ENCODE results near the gene CAB39L. TPM values are rescaled to one million over a fixed set of nuclear protein-coding genes. Genes with fewer than 3 reads are reported as not detected.

Gene CAB39L
- total RNA-seq, result 6.6 and 8.6 TPM in 2 replicates

DNA sequence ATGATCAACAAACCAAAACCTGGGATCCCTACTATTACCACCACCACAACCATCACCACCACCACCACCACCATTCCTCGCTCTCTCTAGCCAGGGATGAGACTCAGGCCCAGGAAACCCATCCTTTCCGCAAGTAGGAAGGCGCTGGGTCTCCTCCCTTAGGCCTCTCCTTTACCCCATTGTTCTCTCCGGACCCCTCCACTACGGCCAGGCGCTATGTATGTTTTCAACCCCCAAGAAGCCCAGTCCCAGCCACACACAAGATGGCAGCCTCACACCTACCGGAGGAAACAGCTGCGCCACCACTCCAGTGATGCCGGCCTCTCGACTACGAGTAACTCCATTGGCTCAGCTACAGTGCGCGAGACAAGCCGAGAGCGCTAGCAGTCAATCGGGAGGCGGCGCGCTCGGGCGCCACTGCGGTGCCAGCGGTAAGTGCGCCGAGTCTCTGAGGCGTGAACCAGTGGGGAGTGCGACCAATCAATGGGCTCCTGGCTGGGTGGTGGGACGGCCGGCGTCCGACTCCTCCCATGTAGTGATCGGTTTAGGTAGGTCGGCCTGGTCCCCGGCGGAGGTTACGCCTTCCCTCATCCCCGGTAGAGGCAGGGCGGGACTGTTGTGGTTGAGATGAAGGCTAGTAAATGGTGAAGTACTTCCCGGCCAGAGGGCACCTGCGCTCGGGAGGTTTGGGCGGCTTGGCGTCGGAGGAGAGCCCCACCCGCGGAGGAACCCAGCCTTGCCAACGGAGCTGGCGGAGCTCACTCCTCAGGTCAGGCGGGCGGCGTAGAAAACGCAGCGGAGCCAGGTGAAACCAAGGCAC, at the start of gene CAB39L, which contains the start of gene SETDB2:
CAB39L (minus strand) TSS at position 361 of the 820 bp plus-strand sequence. CDS start 61,154 bp downstream, outside the sequence.
SETDB2 (plus strand) TSS at position 571 of the 820 bp plus-strand sequence. CDS start 7,620 bp downstream, outside the sequence.
- TF ChIP-seq, protein P1, sequence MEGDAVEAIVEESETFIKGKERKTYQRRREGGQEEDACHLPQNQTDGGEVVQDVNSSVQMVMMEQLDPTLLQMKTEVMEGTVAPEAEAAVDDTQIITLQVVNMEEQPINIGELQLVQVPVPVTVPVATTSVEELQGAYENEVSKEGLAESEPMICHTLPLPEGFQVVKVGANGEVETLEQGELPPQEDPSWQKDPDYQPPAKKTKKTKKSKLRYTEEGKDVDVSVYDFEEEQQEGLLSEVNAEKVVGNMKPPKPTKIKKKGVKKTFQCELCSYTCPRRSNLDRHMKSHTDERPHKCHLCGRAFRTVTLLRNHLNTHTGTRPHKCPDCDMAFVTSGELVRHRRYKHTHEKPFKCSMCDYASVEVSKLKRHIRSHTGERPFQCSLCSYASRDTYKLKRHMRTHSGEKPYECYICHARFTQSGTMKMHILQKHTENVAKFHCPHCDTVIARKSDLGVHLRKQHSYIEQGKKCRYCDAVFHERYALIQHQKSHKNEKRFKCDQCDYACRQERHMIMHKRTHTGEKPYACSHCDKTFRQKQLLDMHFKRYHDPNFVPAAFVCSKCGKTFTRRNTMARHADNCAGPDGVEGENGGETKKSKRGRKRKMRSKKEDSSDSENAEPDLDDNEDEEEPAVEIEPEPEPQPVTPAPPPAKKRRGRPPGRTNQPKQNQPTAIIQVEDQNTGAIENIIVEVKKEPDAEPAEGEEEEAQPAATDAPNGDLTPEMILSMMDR (IDR thresholded peaks at IDR 0.05; ENCODE audit: insufficient read depth, low read length, severe bottlenecking), result peak; percentile 51
- H3K36me3 ChIP-seq (ENCODE audit: control insufficient read depth, insufficient read depth, low read length), result no peaks in the 10 kb centered on the region
- peak within 1 kb of the TSS; percentile 79 for H3K4me3 ChIP-seq (ENCODE audit: low read depth, low read length)
- FAIRE-seq (peak; percentile 93), DNase-seq (ENCODE audit: low read depth) (peak; percentile 98)
- H3K27me3 ChIP-seq (ENCODE audit: control insufficient read depth, insufficient read depth, low read length), result no peaks in the 10 kb centered on the region

DNA sequence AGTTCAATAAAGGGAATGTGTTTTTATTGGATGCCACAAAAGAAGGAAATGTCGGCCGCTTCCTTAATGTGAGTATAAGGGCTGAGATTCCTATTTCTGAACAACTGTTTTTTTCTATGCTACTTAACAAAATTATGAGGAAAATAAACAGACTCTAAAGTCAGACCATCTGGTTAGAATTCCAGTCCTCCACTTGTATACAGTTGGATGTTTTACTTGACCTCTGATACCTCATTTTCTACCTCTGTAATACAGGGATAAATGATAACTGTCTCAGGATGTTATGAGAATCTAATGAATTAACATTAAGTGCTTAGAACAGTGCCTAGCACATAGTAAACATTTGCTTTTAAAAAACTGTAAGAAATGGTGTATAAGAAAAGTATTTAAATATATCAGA, 44.7 kb upstream of the CAB39L start:
- no peak overlapping the region for H3K4me3 ChIP-seq (ENCODE audit: low read depth, low read length)
- FAIRE-seq (no peak), DNase-seq (ENCODE audit: low read depth) (no peak)
- no peaks in the 10 kb centered on the region for H3K27me3 ChIP-seq (ENCODE audit: control insufficient read depth, insufficient read depth, low read length)
- TF ChIP-seq, protein P1 (IDR thresholded peaks at IDR 0.05; ENCODE audit: insufficient read depth, low read length, severe bottlenecking), result no peak
- peaks cover 4% of the 10 kb centered on the region for H3K36me3 ChIP-seq (ENCODE audit: control insufficient read depth, insufficient read depth, low read length)

DNA sequence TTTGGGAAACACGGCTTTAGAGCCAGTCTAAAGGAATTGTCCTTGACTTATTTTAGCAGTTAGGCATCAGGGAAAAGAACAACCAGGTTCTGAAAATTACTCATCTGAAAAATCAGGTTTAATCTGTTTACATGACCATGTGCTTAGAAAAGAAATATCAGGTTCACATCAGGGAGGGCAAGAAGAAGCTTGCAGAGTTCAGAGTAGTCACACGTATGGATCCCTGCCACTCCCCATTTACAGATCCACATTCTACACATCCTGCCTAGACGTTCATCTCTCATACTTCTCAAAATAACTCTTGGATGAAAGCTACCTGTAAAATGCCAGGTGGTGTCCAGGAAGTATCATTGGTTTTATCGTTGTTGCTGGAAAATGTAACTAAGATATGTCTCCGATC, 37.9 kb upstream of the CAB39L start:
- FAIRE-seq (peak; percentile 43), DNase-seq (ENCODE audit: low read depth) (peak; percentile 80)
- Histone ChIP-seq H3K27me3 (ENCODE audit: control insufficient read depth, insufficient read depth, low read length) (no peaks in the 10 kb centered on the region), H3K36me3 (ENCODE audit: control insufficient read depth, insufficient read depth, low read length) (peaks cover 4% of the 10 kb centered on the region), H3K4me3 (ENCODE audit: low read depth, low read length) (no peak overlapping the region)
- TF ChIP-seq, protein P1 (IDR thresholded peaks at IDR 0.05; ENCODE audit: insufficient read depth, low read length, severe bottlenecking), result no peak

DNA sequence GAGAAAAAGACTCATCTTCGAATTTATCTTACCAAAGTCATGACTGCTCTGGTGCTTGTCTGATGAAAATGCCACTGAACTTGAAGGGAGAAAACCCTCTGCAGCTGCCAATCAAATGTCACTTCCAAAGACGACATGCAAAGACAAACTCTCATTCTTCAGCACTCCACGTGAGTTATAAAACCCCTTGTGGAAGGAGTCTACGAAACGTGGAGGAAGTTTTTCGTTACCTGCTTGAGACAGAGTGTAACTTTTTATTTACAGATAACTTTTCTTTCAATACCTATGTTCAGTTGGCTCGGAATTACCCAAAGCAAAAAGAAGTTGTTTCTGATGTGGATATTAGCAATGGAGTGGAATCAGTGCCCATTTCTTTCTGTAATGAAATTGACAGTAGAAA, 32.7 kb upstream of the CAB39L start:
- Histone ChIP-seq H3K36me3 (ENCODE audit: control insufficient read depth, insufficient read depth, low read length) (peaks cover 1% of the 10 kb centered on the region), H3K4me3 (ENCODE audit: low read depth, low read length) (no peak overlapping the region), H3K27me3 (ENCODE audit: control insufficient read depth, insufficient read depth, low read length) (no peaks in the 10 kb centered on the region)
- no peak for DNase-seq (ENCODE audit: low read depth)
- no peak for FAIRE-seq
- TF ChIP-seq, protein P1 (IDR thresholded peaks at IDR 0.05; ENCODE audit: insufficient read depth, low read length, severe bottlenecking), result no peak

DNA sequence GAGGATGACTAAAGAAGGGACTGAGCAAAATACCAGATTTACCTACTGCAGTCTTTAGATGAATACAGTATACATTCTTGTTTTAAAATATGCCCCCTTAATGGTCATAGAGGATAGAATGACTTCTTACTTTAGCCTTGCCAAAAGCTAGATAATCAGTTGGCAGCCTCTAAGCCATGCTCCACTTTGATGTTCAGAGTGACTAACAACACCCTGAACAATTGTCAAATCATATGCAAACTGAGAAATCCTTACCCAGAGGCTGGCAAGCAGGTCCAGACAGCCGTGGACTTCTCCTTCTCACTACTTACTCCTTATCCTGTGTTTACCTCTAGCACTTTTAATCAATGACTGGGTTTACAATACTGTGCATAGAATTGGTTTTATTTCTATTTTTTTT, 28.3 kb upstream of the CAB39L start:
- Histone ChIP-seq H3K4me3 (ENCODE audit: low read depth, low read length) (no peak overlapping the region), H3K36me3 (ENCODE audit: control insufficient read depth, insufficient read depth, low read length) (peaks cover 1% of the 10 kb centered on the region), H3K27me3 (ENCODE audit: control insufficient read depth, insufficient read depth, low read length) (no peaks in the 10 kb centered on the region)
- DNase-seq (ENCODE audit: low read depth) (peak; percentile 42), FAIRE-seq (no peak)
- TF ChIP-seq, protein P1 (IDR thresholded peaks at IDR 0.05; ENCODE audit: insufficient read depth, low read length, severe bottlenecking), result no peak
